Neuronal stem cell (in vitro differentiated cells): ENCODE results near the gene PPM1L.

Source experiments
- DNase-seq: peaks from one replicate; pipeline ENCODE4 v3.0.0-alpha.2; 2013; ENCODE audit warnings: low spot score
- H2AFZ ChIP-seq: one replicate; pipeline ENCODE4 v1.6.1; 2013; ENCODE audit warnings: mild to moderate bottlenecking, low read length, inconsistent platforms
- H2AK5ac ChIP-seq: 2 replicates; pipeline ENCODE4 v1.6.1; 2013; ENCODE audit warnings: low read depth, mild to moderate bottlenecking, inconsistent platforms, low read length, moderate library complexity, mixed read lengths
- H2BK120ac ChIP-seq: 2 replicates; pipeline ENCODE4 v1.6.1; 2013; ENCODE audit warnings: low read depth, mild to moderate bottlenecking, inconsistent platforms, low read length, moderate library complexity, mixed read lengths
- H2BK12ac ChIP-seq: one replicate; pipeline ENCODE4 v1.6.1; 2013; ENCODE audit warnings: low read length, inconsistent platforms
- H2BK15ac ChIP-seq: 2 replicates; pipeline ENCODE4 v1.6.1; 2013; ENCODE audit warnings: mild to moderate bottlenecking, low read length, inconsistent platforms, mixed read lengths
- H2BK5ac ChIP-seq: one replicate; pipeline ENCODE4 v1.6.1; 2013; ENCODE audit warnings: inconsistent platforms, mild to moderate bottlenecking, low read length, moderate library complexity
- H3K14ac ChIP-seq: one replicate; pipeline ENCODE4 v1.6.1; 2013; ENCODE audit warnings: low read length, inconsistent platforms
- H3K18ac ChIP-seq: 2 replicates; pipeline ENCODE4 v1.6.1; 2013; ENCODE audit warnings: low read length, inconsistent platforms
- H3K23ac ChIP-seq: 2 replicates; pipeline ENCODE4 v1.6.1; 2013; ENCODE audit warnings: low read depth, mild to moderate bottlenecking, mixed read lengths, low read length, inconsistent platforms; ENCODE audit not compliant: poor library complexity
- H3K27ac ChIP-seq: replicated peaks from 3 replicates; pipeline ENCODE4 v1.5.1; 2013; ENCODE audit warnings: low read length, inconsistent platforms
- H3K27me3 ChIP-seq, 3 experiments: 2 replicates each; pipeline ENCODE4 v1.6.1; 2013; ENCODE audit warnings: low read length in 3 of 3, mild to moderate bottlenecking in 2 of 3, inconsistent platforms in 1 of 3, low read depth in 1 of 3, mixed read lengths in 1 of 3, moderate library complexity in 1 of 3; ENCODE audit not compliant: control insufficient read depth in 3 of 3, insufficient read depth in 3 of 3
- H3K36me3 ChIP-seq, 2 donors: replicated peaks in 1 of 2; 2 replicates each; pipeline ENCODE4 v1.6.1; 2013; ENCODE audit warnings: low read length in 2 of 2; ENCODE audit not compliant: control insufficient read depth in 2 of 2, insufficient read depth in 2 of 2
- H3K4ac ChIP-seq: 2 replicates; pipeline ENCODE4 v1.6.1; 2013; ENCODE audit warnings: inconsistent platforms, mild to moderate bottlenecking, low read length, moderate library complexity
- H3K4me1 ChIP-seq, 2 donors: 1 replicate in 1 of 2; 2 replicates in 1 of 2; pipeline ENCODE4 v1.6.1; 2013; ENCODE audit warnings: low read length in 2 of 2, low read depth in 1 of 2; ENCODE audit not compliant: control insufficient read depth in 2 of 2, insufficient read depth in 1 of 2
- H3K4me2 ChIP-seq: one replicate; pipeline ENCODE4 v1.6.1; 2013; ENCODE audit warnings: mild to moderate bottlenecking, low read length, inconsistent platforms; ENCODE audit not compliant: insufficient read depth, poor library complexity, severe bottlenecking
- H3K4me3 ChIP-seq, 2 donors: 2 replicates each; pipeline ENCODE4 v1.5.1; 2013; ENCODE audit warnings: low read length in 2 of 2, mild to moderate bottlenecking in 2 of 2, inconsistent platforms in 1 of 2, moderate library complexity in 1 of 2
- H3K79me1 ChIP-seq: one replicate; pipeline ENCODE4 v1.6.1; 2013; ENCODE audit warnings: low read depth, mild to moderate bottlenecking, inconsistent platforms, low read length, moderate library complexity
- H3K9ac ChIP-seq: one replicate; pipeline ENCODE4 v1.6.1; 2013; ENCODE audit warnings: mild to moderate bottlenecking, low read depth, low read length, inconsistent platforms; ENCODE audit not compliant: poor library complexity
- H3K9me3 ChIP-seq, 2 donors: replicated peaks in 1 of 2; 2 replicates each; pipeline versions ENCODE3 to v1.6.1; 2013; ENCODE audit warnings: low read length in 2 of 2, mild to moderate bottlenecking in 2 of 2, inconsistent platforms in 1 of 2, low read depth in 1 of 2, mixed read lengths in 1 of 2, moderate library complexity in 1 of 2; ENCODE audit not compliant: control insufficient read depth in 2 of 2, insufficient read depth in 1 of 2
- H4K8ac ChIP-seq: one replicate; pipeline ENCODE4 v1.6.1; 2013; ENCODE audit warnings: low read depth, mild to moderate bottlenecking, inconsistent platforms, low read length, moderate library complexity
- H4K91ac ChIP-seq: one replicate; pipeline ENCODE4 v1.6.1; 2013; ENCODE audit warnings: low read length, low read depth, mild to moderate bottlenecking, inconsistent platforms; ENCODE audit not compliant: poor library complexity
- WGBS, 2 donors: extraction: QIAGEN DNeasy Blood & Tissue Kit; methylation state at CpG; one replicate each; pipeline ENCODE4 v1.1.7; 2013; ENCODE audit warnings: missing lambda C conversion rate in 2 of 2, mixed read lengths in 1 of 2; ENCODE audit not compliant: insufficient read length in 2 of 2, insufficient replicate concordance in 1 of 2; ENCODE audit errors: extremely low coverage in 2 of 2; 5-methylcytosine and 5-hydroxymethylcytosine counted together

PPM1L gene

GRCh38 chr3:160768918-160769317 lies 12.9 kb downstream of the PPM1L start:
- H3K27ac ChIP-seq, result no peak overlapping the region
- no peak overlapping the region for H3K14ac ChIP-seq
- no peak overlapping the region for H2BK15ac ChIP-seq
- H4K8ac ChIP-seq, result no peak overlapping the region
- H2BK120ac ChIP-seq, result no peak overlapping the region
- H2BK5ac ChIP-seq, result no peak overlapping the region
- H3K27me3 ChIP-seq, result no peaks in the 10 kb centered on the region
- H3K4me3 ChIP-seq, result no peak overlapping the region
- no peak overlapping the region for H3K18ac ChIP-seq
- H2AFZ ChIP-seq, result no peak overlapping the region
- no peak overlapping the region for H2AK5ac ChIP-seq
- no peak overlapping the region for H2BK12ac ChIP-seq
- no peak overlapping the region for H3K23ac ChIP-seq
- WGBS, 2 donors, result no CpG with 5 or more reads among the region's 2 CpGs
- H3K9me3 ChIP-seq, result no peaks in the 10 kb centered on the region
- no peak overlapping the region for H3K9ac ChIP-seq
- no peaks in the 10 kb centered on the region for H3K36me3 ChIP-seq
- no peak overlapping the region for H3K4me2 ChIP-seq
- DNase-seq, result no peak
- no peaks in the 10 kb centered on the region for H3K4me1 ChIP-seq
- H3K4ac ChIP-seq, result no peak overlapping the region
- H3K79me1 ChIP-seq, result no peaks in the 10 kb centered on the region
- H4K91ac ChIP-seq, result no peak overlapping the region

- Histone ChIP-seq H3K18ac (no peak overlapping the region), H3K4ac (no peak overlapping the region), H3K9me3 (no peaks in the 10 kb centered on the region), H2BK15ac (no peak overlapping the region), H3K4me2 (no peak overlapping the region), H3K27ac (no peak overlapping the region), H2AFZ (no peak overlapping the region), H3K9ac (no peak overlapping the region), H3K79me1 (no peaks in the 10 kb centered on the region), H2BK12ac (no peak overlapping the region), H3K27me3 (no peaks in the 10 kb centered on the region), H3K23ac (no peak overlapping the region), H4K8ac (no peak overlapping the region), H3K36me3 (no peaks in the 10 kb centered on the region), H3K4me3 (no peak overlapping the region), H2AK5ac (no peak overlapping the region), H2BK120ac (no peak overlapping the region), H3K4me1 (no peaks in the 10 kb centered on the region), H2BK5ac (no peak overlapping the region), H4K91ac (no peak overlapping the region), H3K14ac (no peak overlapping the region)
- DNase-seq, result no peak
- no CpG with 5 or more reads among the region's 1 CpG for WGBS, 2 donors
Measured at GRCh38 chr3:160771811-160772459, 15.9 kb downstream of the PPM1L start.

GRCh38 chr3:160773722-160774121 lies 17.7 kb downstream of the PPM1L start:
- no peaks in the 10 kb centered on the region for H3K9me3 ChIP-seq
- no peaks in the 10 kb centered on the region for H3K36me3 ChIP-seq
- H4K91ac ChIP-seq, result no peak overlapping the region
- H2AK5ac ChIP-seq, result no peak overlapping the region
- H2BK12ac ChIP-seq, result no peak overlapping the region
- no peak overlapping the region for H2BK15ac ChIP-seq
- no peaks in the 10 kb centered on the region for H3K4me1 ChIP-seq
- no peak overlapping the region for H3K14ac ChIP-seq
- H3K9ac ChIP-seq, result no peak overlapping the region
- no peak overlapping the region for H2BK120ac ChIP-seq
- H3K18ac ChIP-seq, result no peak overlapping the region
- H4K8ac ChIP-seq, result no peak overlapping the region
- DNase-seq, result no peak
- H3K79me1 ChIP-seq, result no peaks in the 10 kb centered on the region
- H2AFZ ChIP-seq, result no peak overlapping the region
- H3K27me3 ChIP-seq, result no peaks in the 10 kb centered on the region
- H3K4ac ChIP-seq, result no peak overlapping the region
- no peak overlapping the region for H3K4me3 ChIP-seq
- H2BK5ac ChIP-seq, result no peak overlapping the region
- no peak overlapping the region for H3K27ac ChIP-seq
- no peak overlapping the region for H3K23ac ChIP-seq
- no peak overlapping the region for H3K4me2 ChIP-seq

- Histone ChIP-seq H3K36me3 (no peaks in the 10 kb centered on the region), H3K27ac (no peak overlapping the region), H3K4me2 (no peak overlapping the region), H2BK5ac (no peak overlapping the region), H3K79me1 (no peaks in the 10 kb centered on the region), H4K8ac (no peak overlapping the region), H3K27me3 (no peaks in the 10 kb centered on the region), H3K18ac (no peak overlapping the region), H2AK5ac (no peak overlapping the region), H2AFZ (no peak overlapping the region), H3K4ac (no peak overlapping the region), H2BK15ac (no peak overlapping the region), H3K9ac (no peak overlapping the region), H3K23ac (no peak overlapping the region), H3K4me3 (no peak overlapping the region), H2BK120ac (no peak overlapping the region), H3K9me3 (no peaks in the 10 kb centered on the region), H2BK12ac (no peak overlapping the region), H4K91ac (no peak overlapping the region), H3K14ac (no peak overlapping the region), H3K4me1 (no peaks in the 10 kb centered on the region)
- no CpG with 5 or more reads among the region's 3 CpGs for WGBS, 2 donors
- no peak for DNase-seq
Measured at GRCh38 chr3:160774172-160774571, 18.1 kb downstream of the PPM1L start.
